SK-N-SH treated with all-trans-retinoic acid at 6 μM for 48 hours (cell line): ENCODE data around the gene ZNF69.

Experiments
- PATZ1 ChIP-seq: fragments of 250-450 bp; sonication (Bioruptor Pico); IDR thresholded peaks from 2 replicates; pipeline ENCODE4 v1.8.0; 2020; ENCODE audit warnings: mild to moderate bottlenecking, moderate library complexity, borderline replicate concordance
- ZFP30 ChIP-seq: fragments of 450-650 bp; formaldehyde crosslinking; IDR thresholded peaks from 2 replicates; pipeline ENCODE4 v1.5.0; 2022; ENCODE audit warnings: mild to moderate bottlenecking, moderate library complexity

- TF ChIP-seq PATZ1 (CRISPR knock-in tag) (no peak), ZFP30 (no peak)
These were observed 19.4 kb upstream of the ZNF69 start for GRCh38 chr19:11868188-11868587.
